SK-N-SH treated with all-trans-retinoic acid at 6 μM for 48 hours (cell line): ENCODE data around the gene GPR176.
"Not testable (repeated sequence)": the region's sequence is repeated elsewhere in the genome, so short reads cannot be mapped to it uniquely, and the experiment has no call there.

Experiments used
- ATAC-seq: fragments of 200-7000 bp; cut with Tn5 transposase; 3 replicates; pipeline ENCODE4 v1.9.1; 2020; ENCODE audit warnings: mild to moderate bottlenecking, moderate library complexity
- ARNTL ChIP-seq: fragments of 450-650 bp; formaldehyde crosslinking; IDR thresholded peaks from 2 replicates; pipeline ENCODE4 v1.5.0; 2020; ENCODE audit warnings: low read depth, mild to moderate bottlenecking, moderate library complexity, borderline replicate concordance
- BACH2 ChIP-seq: fragments of 250-450 bp; sonication (Bioruptor Pico); IDR thresholded peaks from 2 replicates; pipeline ENCODE4 v1.9.0; 2021; ENCODE audit warnings: mild to moderate bottlenecking, borderline replicate concordance
- CREB5 ChIP-seq: fragments of 250-450 bp; sonication (Bioruptor Pico); IDR thresholded peaks from 2 replicates; pipeline ENCODE4 v1.5.1; 2020; ENCODE audit warnings: low read depth, mild to moderate bottlenecking, moderate library complexity
- CSDC2 ChIP-seq: fragments of 250-450 bp; sonication (Bioruptor Pico); IDR thresholded peaks from 2 replicates; pipeline ENCODE4 v1.5.0; 2020; ENCODE audit warnings: mild to moderate bottlenecking, moderate library complexity
- ESRRG ChIP-seq: fragments of 250-450 bp; sonication (Bioruptor Pico); IDR thresholded peaks from 2 replicates; pipeline ENCODE4 v1.6.1; 2021; ENCODE audit warnings: mild to moderate bottlenecking
- ISL1 ChIP-seq: fragments of 250-450 bp; sonication (Bioruptor Pico); IDR thresholded peaks from 2 replicates; pipeline ENCODE4 v2.1.2; 2022; ENCODE audit warnings: mild to moderate bottlenecking, moderate library complexity
- OSR1 ChIP-seq: fragments of 250-450 bp; sonication (Bioruptor Pico); IDR thresholded peaks from 2 replicates; pipeline ENCODE4 v1.8.0; 2022; ENCODE audit warnings: moderate library complexity, mild to moderate bottlenecking, inconsistent platforms
- PATZ1 ChIP-seq: fragments of 250-450 bp; sonication (Bioruptor Pico); IDR thresholded peaks from 2 replicates; pipeline ENCODE4 v1.8.0; 2020; ENCODE audit warnings: mild to moderate bottlenecking, moderate library complexity, borderline replicate concordance
- POU6F1 ChIP-seq: fragments of 250-450 bp; sonication (Bioruptor Pico); IDR thresholded peaks from 2 replicates; pipeline ENCODE4 v1.8.0; 2021; ENCODE audit warnings: low read depth, mild to moderate bottlenecking, moderate library complexity, borderline replicate concordance
- PPARA ChIP-seq: fragments of 250-450 bp; sonication (Bioruptor Pico); IDR thresholded peaks from 2 replicates; pipeline ENCODE4 v1.5.0; 2020; ENCODE audit warnings: mild to moderate bottlenecking, borderline replicate concordance
- RARB ChIP-seq: fragments of 250-450 bp; sonication (Bioruptor Pico); IDR thresholded peaks from 2 replicates; pipeline ENCODE4 v1.8.0; 2021; ENCODE audit warnings: mild to moderate bottlenecking, moderate library complexity
- SNAI2 ChIP-seq: fragments of 250-450 bp; sonication (Bioruptor Pico); IDR thresholded peaks from 2 replicates; pipeline ENCODE4 v1.5.0; 2020; ENCODE audit warnings: mild to moderate bottlenecking, moderate library complexity
- TOX ChIP-seq: fragments of 250-450 bp; sonication (Bioruptor Pico); IDR thresholded peaks from 2 replicates; pipeline ENCODE4 v1.8.0; 2021; ENCODE audit warnings: mild to moderate bottlenecking, moderate library complexity, borderline replicate concordance
- TSHZ2 ChIP-seq: fragments of 250-450 bp; sonication (Bioruptor Pico); IDR thresholded peaks from 2 replicates; pipeline ENCODE4 v1.5.0; 2020; ENCODE audit warnings: mild to moderate bottlenecking, moderate library complexity
- ZC3H10 ChIP-seq: fragments of 250-450 bp; sonication (Bioruptor Pico); IDR thresholded peaks from 2 replicates; pipeline ENCODE4 v1.5.1; 2021; ENCODE audit warnings: mild to moderate bottlenecking, moderate library complexity
- ZFP3 ChIP-seq: fragments of 250-450 bp; sonication (Bioruptor Pico); IDR thresholded peaks from 2 replicates; pipeline ENCODE4 v1.5.0; 2020; ENCODE audit warnings: mild to moderate bottlenecking, moderate library complexity
- ZFP30 ChIP-seq: fragments of 450-650 bp; formaldehyde crosslinking; IDR thresholded peaks from 2 replicates; pipeline ENCODE4 v1.5.0; 2022; ENCODE audit warnings: mild to moderate bottlenecking, moderate library complexity
- ZNF565 ChIP-seq: fragments of 450-650 bp; formaldehyde crosslinking; conservative IDR thresholded peaks from 2 replicates; pipeline ENCODE4 v1.5.0; 2020; ENCODE audit warnings: low read depth, mild to moderate bottlenecking, moderate library complexity
- ZNF70 ChIP-seq: fragments of 450-650 bp; formaldehyde crosslinking; IDR thresholded peaks from 2 replicates; pipeline ENCODE4 v1.5.0; 2020; ENCODE audit warnings: mild to moderate bottlenecking, moderate library complexity
- ZNF8 ChIP-seq: fragments of 450-650 bp; formaldehyde crosslinking; IDR thresholded peaks from 2 replicates; pipeline ENCODE4 v1.5.0; 2020; ENCODE audit warnings: mild to moderate bottlenecking, moderate library complexity

The GPR176 gene

GRCh38 chr15:39814489-39814888 is 105.6 kb downstream of the GPR176 start:
- no peak for ATAC-seq
- TF ChIP-seq RARB (no peak), ARNTL (CRISPR knock-in tag) (no peak), ZC3H10 (CRISPR knock-in tag) (no peak), SNAI2 (CRISPR knock-in tag) (no peak)
- TF ChIP-seq, all 23 proteins: peak for 0

- ATAC-seq: not testable (repeated sequence)
Measured at GRCh38 chr15:39812651-39813050, 107.4 kb downstream of the GPR176 start.

DNA sequence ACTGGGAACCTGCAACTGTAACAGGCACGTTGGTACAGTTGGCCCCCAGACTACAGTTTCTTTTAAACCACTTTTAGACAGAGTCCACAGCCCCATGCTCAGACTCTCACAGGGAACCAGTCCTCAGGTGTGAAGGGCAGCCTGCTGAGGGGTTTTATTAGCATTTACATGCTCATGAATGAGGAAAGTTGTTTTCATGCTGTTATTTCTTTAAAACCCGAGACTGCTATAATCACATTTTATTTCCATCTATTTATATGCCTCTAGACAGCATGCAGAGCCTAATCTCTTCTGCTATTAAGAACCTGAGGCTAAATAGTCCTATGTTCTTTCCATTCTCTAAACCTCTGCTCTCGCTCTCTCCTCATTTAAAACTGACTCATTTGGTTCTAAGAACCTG is 111.2 kb downstream of the GPR176 start:
- TF ChIP-seq ZC3H10 (CRISPR knock-in tag) (no peak), OSR1 (no peak), ZFP3 (CRISPR knock-in tag) (no peak), BACH2 (CRISPR knock-in tag) (no peak), CSDC2 (CRISPR knock-in tag) (no peak), ESRRG (CRISPR knock-in tag) (no peak)
- no peak for ATAC-seq

- ATAC-seq: no peak
- no peak for TF ChIP-seq PPARA
- no peak for TF ChIP-seq PATZ1
- TF ChIP-seq ZNF70 (CRISPR knock-in tag): no peak
- no peak for TF ChIP-seq ZFP3 (CRISPR knock-in tag)
- no peak for TF ChIP-seq ZC3H10 (CRISPR knock-in tag)
- no peak for TF ChIP-seq SNAI2 (CRISPR knock-in tag)
- no peak for TF ChIP-seq POU6F1 (CRISPR knock-in tag)
- no peak for TF ChIP-seq ZNF565 (CRISPR knock-in tag)
- TF ChIP-seq ZNF8 (CRISPR knock-in tag): no peak
- no peak for TF ChIP-seq BACH2 (CRISPR knock-in tag)
- no peak for TF ChIP-seq TSHZ2 (CRISPR knock-in tag)
- no peak for TF ChIP-seq CREB5 (CRISPR knock-in tag)
- TF ChIP-seq TOX (CRISPR knock-in tag): no peak
- TF ChIP-seq ESRRG (CRISPR knock-in tag): no peak
Measured at GRCh38 chr15:39807791-39808190, 112.3 kb downstream of the GPR176 start.

GRCh38 chr15:39804026-39804425 is 116.0 kb downstream of the GPR176 start:
- TF ChIP-seq ZNF8 (CRISPR knock-in tag): no peak
- no peak for ATAC-seq

- no peak for ATAC-seq
- no peak for TF ChIP-seq CREB5 (CRISPR knock-in tag)
- TF ChIP-seq ZFP30 (CRISPR knock-in tag): no peak
- no peak for TF ChIP-seq OSR1
- no peak for TF ChIP-seq PATZ1
- TF ChIP-seq POU6F1 (CRISPR knock-in tag): no peak
- no peak for TF ChIP-seq ISL1 (CRISPR knock-in tag)
- no peak for TF ChIP-seq ARNTL (CRISPR knock-in tag)
Measured at GRCh38 chr15:39803016-39803415, 117.0 kb downstream of the GPR176 start.
